GM12878 (cell line): ENCODE data around the gene UCKL1. TPM values are rescaled to one million over a fixed set of nuclear protein-coding genes. Genes with fewer than 3 reads are reported as not detected.

Experiments
- ATAC-seq: fragments of 200-7000 bp; cut with Tn5 transposase; 3 replicates; pipeline ENCODE4 v1.9.1; 2020; ENCODE audit warnings: mild to moderate bottlenecking, moderate library complexity
- BruUV-seq: library from RNA; stranded (reverse); fragments of 400-500 nt; replicated peaks from 2 replicates; lab custom pipeline; 2021; lab: Mats Ljungman, UMichigan
- CTCF ChIA-PET: fragments of 300-600 bp; sonication (Branson Sonifier 250); formaldehyde crosslinking; extraction: SDS; loops from one replicate; lab custom pipeline; 2021; ENCODE audit warnings: inconsistent platforms; lab: Yijun Ruan, JAX
- POLR2A ChIA-PET: fragments of 350-600 bp; formaldehyde crosslinking; extraction: SDS; loops from one replicate; lab custom pipeline; 2021; ENCODE audit warnings: inconsistent platforms; lab: Charles Lee
- RAD21 ChIA-PET: fragments of 300-600 bp; sonication (Branson Sonifier 250); formaldehyde crosslinking; loops from one replicate; lab custom pipeline; 2023; ENCODE audit warnings: antibody characterized with exemption; ENCODE audit not compliant: unreplicated experiment; lab: Charles Lee
- SMC1A ChIA-PET: fragments of 300-600 bp; sonication (Branson Sonifier 250); formaldehyde crosslinking; loops from one replicate; lab custom pipeline; 2023; ENCODE audit not compliant: unreplicated experiment, uncharacterized antibody; lab: Charles Lee
- DNase-seq: peaks from one replicate; pipeline ENCODE4 v3.0.0-alpha.2; 2011; ENCODE audit warnings: low read depth, low spot score
- FAIRE-seq: peaks from 3 replicates; lab custom pipeline; 2011; peaks lifted over from hg19 to GRCh38; lab: Jason Lieb, UNC
- H2AFZ ChIP-seq: 2 replicates; pipeline ENCODE4 v1.6.0; 2011; ENCODE audit warnings: low read depth, low read length, control low read depth; ENCODE audit not compliant: control insufficient read depth
- H3K27ac ChIP-seq: 2 replicates; pipeline ENCODE4 v1.5.1; 2011; ENCODE audit warnings: control low read depth; ENCODE audit not compliant: control insufficient read depth, insufficient read depth
- H3K27me3 ChIP-seq, 2 experiments: replicated peaks in 1 of 2; 2 replicates each; pipeline versions ENCODE4 v1.6.0 to v1.6.1; 2011; ENCODE audit warnings: low read length in 1 of 2; ENCODE audit not compliant: control insufficient read depth in 2 of 2, insufficient read depth in 2 of 2
- H3K36me3 ChIP-seq, 2 experiments: 2 replicates each; pipeline ENCODE4 v1.5.1; 2011; ENCODE audit warnings: low read length in 1 of 2; ENCODE audit not compliant: control insufficient read depth in 2 of 2, insufficient read depth in 2 of 2
- H3K4me1 ChIP-seq: 2 replicates; pipeline ENCODE4 v1.6.1; 2011; ENCODE audit warnings: mild to moderate bottlenecking, low read length, moderate library complexity, mixed read lengths; ENCODE audit not compliant: control insufficient read depth, insufficient read depth
- H3K4me2 ChIP-seq: 2 replicates; pipeline ENCODE4 v1.6.0; 2011; ENCODE audit warnings: control low read depth; ENCODE audit not compliant: control insufficient read depth, insufficient read depth
- H3K4me3 ChIP-seq: fragments of 200-600 bp; sonication (generic); 2 replicates; pipeline ENCODE4 v1.5.1; 2016
- H3K79me2 ChIP-seq: 2 replicates; pipeline ENCODE4 v1.6.0; 2011; ENCODE audit warnings: low read length; ENCODE audit not compliant: control insufficient read depth, insufficient read depth
- H3K9ac ChIP-seq: 2 replicates; pipeline ENCODE4 v1.8.0; 2011; ENCODE audit warnings: low read length, control low read depth, mixed read lengths; ENCODE audit not compliant: control insufficient read depth, insufficient read depth
- H3K9me3 ChIP-seq: replicated peaks from 3 replicates; pipeline ENCODE4 v1.5.1; 2011; ENCODE audit warnings: mild to moderate bottlenecking, low read length; ENCODE audit not compliant: control insufficient read depth, insufficient read depth
- H4K20me1 ChIP-seq: 2 replicates; pipeline ENCODE4 v1.6.0; 2011; ENCODE audit not compliant: control insufficient read depth, insufficient read depth
- CBX3 ChIP-seq: fragments of 200-600 bp; sonication (generic); IDR thresholded peaks from 2 replicates; pipeline ENCODE4 v1.6.1; 2016; ENCODE audit warnings: low read depth, borderline replicate concordance
- CREM ChIP-seq: IDR thresholded peaks from 2 replicates; pipeline ENCODE4 v1.6.1; 2014; ENCODE audit warnings: antibody characterized with exemption, low read depth
- MXI1 ChIP-seq: fragments of 150-350 bp; IDR thresholded peaks from 2 replicates; pipeline ENCODE4 v1.6.1; 2011; ENCODE audit warnings: low read depth, mild to moderate bottlenecking, inconsistent platforms, low read length, improper control_type of control experiment
- RELB ChIP-seq: fragments of 450-650 bp; IDR thresholded peaks from 2 replicates; pipeline ENCODE4 v1.6.1; 2017; ENCODE audit warnings: low read depth, mild to moderate bottlenecking, moderate library complexity
- SP1 ChIP-seq: IDR thresholded peaks from one replicate; pipeline ENCODE4 v1.6.1; 2011; ENCODE audit warnings: low read depth, low read length
- SUZ12 ChIP-seq: fragments of 200-600 bp; sonication (generic); IDR thresholded peaks from one replicate; pipeline ENCODE4 v1.6.1; 2018; ENCODE audit warnings: antibody characterized with exemption, mild to moderate bottlenecking; ENCODE audit not compliant: unreplicated experiment
- WGBS: methylation state at CpG from one replicate; pipeline ENCODE4 v1.1.6; 2016; ENCODE audit warnings: low lambda C conversion rate; ENCODE audit not compliant: insufficient replicate concordance, insufficient coverage; ENCODE audit errors: missing lambda C conversion rate; 5-methylcytosine and 5-hydroxymethylcytosine counted together
- in situ Hi-C: fragments of 300-500 bp; cut with MboI; formaldehyde crosslinking; loops from 9 replicates; pipeline ENCODE4 v1.14.3; 2018; ENCODE audit warnings: mixed read lengths
- intact Hi-C: fragments of 100-400 bp; cut with micrococcal nuclease; formaldehyde crosslinking; loops from one replicate; pipeline ENCODE4 v1.14.2; 2022; ENCODE audit not compliant: unreplicated experiment
- polyA plus RNA-seq, 11 experiments: library from polyadenylated mRNA; depleted of rRNA in 4 of 11; unstranded in 6 of 11; stranded (reverse) in 5 of 11; fragments of >200 nt; fragmentation: Nextera tagmentation in 4 of 11; fragmentation: Illumina TruSeq in 1 of 11; extraction: Ambion mirVana in 4 of 11; extraction: Trizol in 1 of 11; gene quantifications; 1 replicate in 1 of 11; 2 replicates in 10 of 11; pipeline versions ENCODE4 v1.2.1 to v1.2.3, GENCODE V29; 2011 to 2016; ENCODE audit warnings: inconsistent platforms in 2 of 11, missing spikeins in 2 of 11, low read depth in 1 of 11
- total RNA-seq, 4 experiments: library from RNA; depleted of rRNA in 3 of 4; stranded (reverse); fragments of >200 nt in 3 of 4; fragmentation: Illumina TruSeq in 1 of 4; extraction: Trizol in 1 of 4; gene quantifications; 2 replicates each; pipeline versions ENCODE4 v1.2.1 to v1.2.3, GENCODE V29; 2013 to 2021
- TF ChIP-seq, protein P1 (sequence below): fragments of 450-650 bp; formaldehyde crosslinking; IDR thresholded peaks from 2 replicates; pipeline ENCODE4 v1.4.0; 2020; ENCODE audit warnings: mild to moderate bottlenecking, moderate library complexity

Gene UCKL1
- total and polyA plus RNA-seq, 10 of the 15 experiments (the other 5 are each of a cell fraction or from before 2014, with no cell fraction given), result 2.4 to 36.3 (median 24.8) TPM

DNA sequence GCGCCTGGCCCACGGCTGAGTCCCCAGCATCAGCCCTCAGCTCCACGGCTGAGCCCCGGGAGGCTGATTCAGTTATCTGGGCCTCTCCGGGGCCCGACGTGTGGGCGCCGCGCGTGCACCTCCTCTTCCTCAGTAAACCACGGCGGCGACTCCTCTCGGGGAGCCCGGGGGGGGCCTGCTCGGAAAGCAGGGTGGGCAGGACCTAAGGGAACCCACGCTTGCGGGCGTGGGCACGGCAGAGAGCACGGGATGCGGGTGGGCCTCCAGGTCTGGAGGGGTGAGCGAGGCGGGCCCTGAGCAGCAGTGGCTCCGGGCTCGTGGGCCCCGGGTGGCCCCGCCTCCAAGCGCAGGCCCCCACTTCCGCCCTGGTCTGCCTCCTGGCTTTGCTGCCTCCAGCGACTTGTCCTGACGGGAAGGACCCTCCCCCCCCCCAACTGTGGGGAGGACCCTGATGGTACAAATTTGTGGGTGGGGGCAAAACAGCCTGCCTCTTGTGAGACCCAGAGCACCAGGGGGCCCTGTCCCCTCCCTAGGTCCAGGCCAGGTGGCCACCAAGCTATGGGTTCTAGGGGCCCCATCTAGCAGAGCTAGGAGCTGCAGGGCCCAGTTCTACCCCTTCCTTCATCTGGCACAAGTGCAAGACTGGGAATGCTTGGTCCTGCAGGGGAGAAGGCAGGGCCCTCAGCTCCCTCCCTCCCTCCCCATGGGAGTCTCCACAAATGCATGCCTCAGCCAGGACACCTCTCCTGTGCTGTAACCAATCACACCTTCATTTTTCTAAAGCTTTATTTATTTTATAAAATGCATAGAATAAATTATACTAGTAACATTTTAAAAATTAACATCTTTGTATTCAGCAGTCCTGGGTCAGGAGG, 16.9 kb downstream of the UCKL1 start (continued):
- TF ChIP-seq, protein P1, sequence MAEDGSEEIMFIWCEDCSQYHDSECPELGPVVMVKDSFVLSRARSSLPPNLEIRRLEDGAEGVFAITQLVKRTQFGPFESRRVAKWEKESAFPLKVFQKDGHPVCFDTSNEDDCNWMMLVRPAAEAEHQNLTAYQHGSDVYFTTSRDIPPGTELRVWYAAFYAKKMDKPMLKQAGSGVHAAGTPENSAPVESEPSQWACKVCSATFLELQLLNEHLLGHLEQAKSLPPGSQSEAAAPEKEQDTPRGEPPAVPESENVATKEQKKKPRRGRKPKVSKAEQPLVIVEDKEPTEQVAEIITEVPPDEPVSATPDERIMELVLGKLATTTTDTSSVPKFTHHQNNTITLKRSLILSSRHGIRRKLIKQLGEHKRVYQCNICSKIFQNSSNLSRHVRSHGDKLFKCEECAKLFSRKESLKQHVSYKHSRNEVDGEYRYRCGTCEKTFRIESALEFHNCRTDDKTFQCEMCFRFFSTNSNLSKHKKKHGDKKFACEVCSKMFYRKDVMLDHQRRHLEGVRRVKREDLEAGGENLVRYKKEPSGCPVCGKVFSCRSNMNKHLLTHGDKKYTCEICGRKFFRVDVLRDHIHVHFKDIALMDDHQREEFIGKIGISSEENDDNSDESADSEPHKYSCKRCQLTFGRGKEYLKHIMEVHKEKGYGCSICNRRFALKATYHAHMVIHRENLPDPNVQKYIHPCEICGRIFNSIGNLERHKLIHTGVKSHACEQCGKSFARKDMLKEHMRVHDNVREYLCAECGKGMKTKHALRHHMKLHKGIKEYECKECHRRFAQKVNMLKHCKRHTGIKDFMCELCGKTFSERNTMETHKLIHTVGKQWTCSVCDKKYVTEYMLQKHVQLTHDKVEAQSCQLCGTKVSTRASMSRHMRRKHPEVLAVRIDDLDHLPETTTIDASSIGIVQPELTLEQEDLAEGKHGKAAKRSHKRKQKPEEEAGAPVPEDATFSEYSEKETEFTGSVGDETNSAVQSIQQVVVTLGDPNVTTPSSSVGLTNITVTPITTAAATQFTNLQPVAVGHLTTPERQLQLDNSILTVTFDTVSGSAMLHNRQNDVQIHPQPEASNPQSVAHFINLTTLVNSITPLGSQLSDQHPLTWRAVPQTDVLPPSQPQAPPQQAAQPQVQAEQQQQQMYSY (CRISPR knock-in tag), result no peak
- TF ChIP-seq SUZ12, result no peak
- TF ChIP-seq SP1, result no peak
- no peak for TF ChIP-seq CBX3
- no peak for TF ChIP-seq RELB

GRCh38 chr20:63937596-63937995, 18.6 kb downstream of the UCKL1 start:
- Histone ChIP-seq H3K27ac (no peak overlapping the region), H3K4me1 (no peaks in the 10 kb centered on the region), H3K79me2 (no peaks in the 10 kb centered on the region), H3K4me2 (no peak overlapping the region), H2AFZ (no peak overlapping the region), H4K20me1 (no peaks in the 10 kb centered on the region), H3K4me3 (no peak overlapping the region), H3K9me3 (no peaks in the 10 kb centered on the region; the same call in 2 of the 3 replicates), H3K9ac (no peak overlapping the region)
- CTCF ChIA-PET, result no interaction called here
- in situ Hi-C loops, result no loop called here
- no TSS peak for BruUV-seq
- 92% methylated on average over 14 of the region's 14 CpGs for WGBS
- POLR2A ChIA-PET, result no interaction called here
- RAD21 ChIA-PET, result no interaction called here
- SMC1A ChIA-PET, result no interaction called here
- intact Hi-C loops, result no loop called here
- DNase-seq, result no peak
- no peak for FAIRE-seq
- no peak for TF ChIP-seq CREM
- TF ChIP-seq MXI1, result no peak
- TF ChIP-seq, all 136 proteins: peak for 0
- ATAC-seq, result no peak
- no peaks in the 10 kb centered on the region for H3K27me3 ChIP-seq
- peaks cover 2 to 29% of the 10 kb centered on the region in 2 experiments; a peak in 3 of 4 replicates for H3K36me3 ChIP-seq
